ENCODE measurements around the gene CEP126. TPM values are rescaled to one million over a fixed set of nuclear protein-coding genes. Genes with fewer than 3 reads are reported as not detected.
"Not testable (repeated sequence)": the region's sequence is repeated elsewhere in the genome, so short reads cannot be mapped to it uniquely, and the experiment has no call there.

The CEP126 gene
- total RNA-seq, 1 donor from 2014 or later = 6.5 TPM

- DNase-seq (ENCODE audit: low spot score) = no peak
These were observed 16.9 kb downstream of the CEP126 start for GRCh38 chr11:101931692-101932091.

DNA sequence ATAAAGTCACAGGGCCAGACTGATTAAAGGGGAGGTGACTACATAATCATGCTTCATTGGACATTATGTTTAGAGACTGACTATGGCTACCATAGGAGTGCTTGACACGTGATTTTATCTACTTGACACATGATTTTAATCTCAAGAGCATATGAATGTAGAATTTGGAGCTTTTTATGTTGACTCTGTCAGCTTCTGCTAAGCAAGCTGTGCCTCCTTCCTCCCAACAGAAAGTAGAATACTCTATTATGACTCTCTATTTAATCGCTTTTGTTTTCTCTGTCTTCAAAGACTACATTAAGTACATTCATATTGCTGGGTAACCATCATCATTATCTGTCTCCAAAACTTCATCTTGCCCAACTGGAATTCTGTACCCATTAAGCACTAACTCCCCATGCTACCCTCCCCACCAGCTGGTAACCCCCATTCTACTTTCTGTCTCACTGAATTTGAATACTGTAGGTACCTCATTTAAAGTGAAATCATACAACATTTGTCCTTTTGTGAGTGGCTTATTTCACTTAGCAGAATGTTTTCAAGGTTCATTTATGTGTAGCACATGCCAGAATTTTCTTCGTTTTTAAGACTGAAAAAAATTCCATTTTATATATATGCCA is 26.2 kb downstream of the CEP126 start:
- DNase-seq (ENCODE audit: low spot score) = no peak

GRCh38 chr11:101944923-101945322 is 30.1 kb downstream of the CEP126 start:
- no peak for DNase-seq (ENCODE audit: low spot score)

DNA sequence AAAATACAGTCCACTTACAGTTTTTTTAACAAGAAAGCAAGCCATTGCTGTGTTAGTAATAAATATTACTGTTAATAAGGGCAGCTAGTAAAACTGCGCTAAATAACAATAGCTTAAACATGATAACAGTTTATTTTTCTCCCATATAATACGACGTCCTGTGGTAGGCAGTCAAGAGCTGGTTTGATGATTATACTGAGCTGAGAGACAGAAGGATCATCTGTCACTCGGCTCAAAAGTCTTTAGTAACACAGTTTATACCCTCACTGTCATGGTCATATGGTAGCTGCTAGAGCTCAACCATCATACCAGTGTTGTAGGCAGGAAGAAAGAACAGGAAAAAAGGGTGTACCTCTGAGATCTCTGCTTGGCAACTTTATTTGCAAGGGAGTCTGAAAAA is 30.6 kb downstream of the CEP126 start:
- DNase-seq (ENCODE audit: low spot score) = no peak

- DNase-seq (ENCODE audit: low spot score) = no peak
These were observed 34.9 kb downstream of the CEP126 start for GRCh38 chr11:101949680-101950220.

DNA sequence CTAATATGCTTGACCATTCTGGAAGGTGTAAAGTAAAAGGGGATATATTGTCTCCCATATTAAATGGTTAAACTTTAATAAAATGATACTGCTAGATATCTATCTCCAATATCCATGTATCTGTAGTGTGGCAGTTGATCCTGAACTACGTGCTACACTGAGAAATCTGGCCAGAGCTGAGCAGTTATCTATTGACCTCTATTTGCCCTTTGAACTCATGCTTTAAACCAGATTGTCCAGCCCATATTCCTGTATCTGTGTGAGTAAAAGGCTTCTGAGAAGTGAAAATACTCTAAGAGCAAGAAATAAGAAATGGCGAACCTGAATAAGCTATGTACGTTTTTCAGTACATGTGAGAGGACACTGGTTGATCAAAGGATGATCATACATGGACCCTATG is 40.5 kb downstream of the CEP126 start:
- no peak for DNase-seq (ENCODE audit: low spot score)

GRCh38 chr11:101955701-101956100 is 40.9 kb downstream of the CEP126 start:
- DNase-seq (ENCODE audit: low spot score) = no peak

DNA sequence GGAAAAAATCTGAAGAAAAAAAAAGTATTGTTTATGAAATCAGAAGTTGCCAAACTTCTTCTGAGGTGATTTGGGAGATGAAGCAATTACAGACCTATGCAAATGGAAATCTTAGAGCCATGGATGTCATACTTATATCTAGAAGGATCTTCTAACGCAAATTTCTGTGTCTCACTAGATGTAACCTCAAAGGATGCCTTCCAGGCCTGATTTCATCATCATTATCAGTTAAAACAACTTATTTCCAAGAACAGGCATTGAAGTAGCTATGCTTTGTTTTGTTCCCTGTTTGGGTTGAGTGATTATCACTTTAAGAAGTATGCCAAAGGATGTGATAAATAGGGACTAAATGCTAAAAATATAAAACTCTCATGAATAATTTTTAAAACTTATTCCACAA is 45.4 kb downstream of the CEP126 start:
- DNase-seq (ENCODE audit: low spot score) = no peak

DNA sequence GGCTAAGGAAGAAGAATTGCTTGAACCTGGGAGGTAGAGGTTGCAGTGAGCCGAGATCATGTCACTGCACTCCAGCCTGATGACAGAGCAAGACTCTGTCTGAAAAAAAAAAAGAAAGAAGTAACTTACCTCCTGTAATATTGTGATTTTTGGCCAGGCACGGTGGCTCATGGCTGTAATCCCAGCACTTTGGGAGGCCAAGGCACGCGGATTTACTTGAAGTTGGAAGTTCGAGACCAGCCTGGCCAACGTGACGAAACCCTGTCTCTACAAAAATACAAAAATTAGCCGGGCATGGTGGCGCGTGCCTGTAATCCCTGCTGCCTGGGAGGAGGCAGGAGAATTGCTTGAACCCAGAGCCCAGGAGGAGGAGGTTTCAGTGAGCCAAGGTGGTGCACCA is 49.4 kb downstream of the CEP126 start:
- not testable (repeated sequence) for DNase-seq (ENCODE audit: low spot score)

GRCh38 chr11:101974255-101974654 is 59.4 kb downstream of the CEP126 start:
- no peak for DNase-seq (ENCODE audit: low spot score)

DNA sequence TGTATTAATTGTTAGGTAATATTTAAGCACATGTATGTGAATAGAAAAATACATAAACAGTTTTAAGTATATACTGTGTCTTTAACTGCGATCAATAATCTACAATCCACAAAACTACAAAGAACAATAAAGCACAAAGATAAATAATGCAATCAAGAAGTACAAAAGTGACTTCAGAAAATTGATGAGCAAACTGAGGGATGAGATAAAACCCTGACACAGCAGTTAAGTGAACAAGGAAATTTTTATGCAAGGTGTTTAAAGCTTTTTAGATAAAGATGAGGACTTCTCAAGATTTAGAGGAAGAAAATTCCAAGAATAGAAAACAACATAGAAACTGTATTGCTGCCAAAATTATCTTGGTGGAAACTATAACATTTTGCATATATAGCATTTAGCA is 60.0 kb downstream of the CEP126 start:
- no peak for DNase-seq (ENCODE audit: low spot score)

DNA sequence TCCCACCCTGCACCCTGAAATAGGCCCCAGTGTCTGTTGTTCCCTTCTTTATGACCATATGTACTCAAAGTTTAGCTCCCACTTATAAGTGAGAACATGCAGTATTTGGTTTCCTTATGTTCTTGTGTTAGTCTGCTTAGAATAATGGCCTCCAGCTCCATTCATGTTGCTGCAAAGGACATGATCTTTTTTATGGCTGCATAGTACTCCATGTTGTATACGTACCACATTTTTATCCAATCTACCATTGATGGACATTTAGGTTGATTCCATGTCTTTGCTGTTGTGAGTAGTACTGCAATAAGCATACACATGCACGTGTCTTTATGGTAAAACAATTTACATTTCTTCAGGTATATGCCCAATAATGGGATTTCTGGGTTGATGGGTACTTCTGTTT is 60.9 kb downstream of the CEP126 start:
- DNase-seq (ENCODE audit: low spot score) = no peak

DNA sequence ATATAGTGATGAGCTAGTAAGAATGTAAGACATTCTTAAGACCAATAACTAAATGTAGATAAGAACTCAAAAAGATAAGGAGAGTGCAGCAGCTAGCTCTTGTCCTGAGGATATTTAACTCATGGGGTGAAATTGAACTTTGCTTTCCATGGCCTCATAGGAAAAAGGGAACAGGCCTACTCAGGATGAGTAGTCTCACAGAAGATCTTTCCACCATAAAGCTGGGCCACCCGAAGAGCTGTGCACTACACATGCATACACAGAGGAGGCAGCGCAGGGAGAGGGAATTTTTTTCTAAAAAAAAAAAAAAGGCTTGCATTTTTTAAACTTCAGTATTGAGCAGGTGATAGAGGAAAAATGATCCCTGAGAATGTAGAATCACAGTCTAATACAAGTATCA is 72.6 kb downstream of the CEP126 start:
- no peak for DNase-seq (ENCODE audit: low spot score)

- no peak for DNase-seq (ENCODE audit: low spot score)
These were observed 78.4 kb downstream of the CEP126 start for GRCh38 chr11:101993172-101993571.

DNA sequence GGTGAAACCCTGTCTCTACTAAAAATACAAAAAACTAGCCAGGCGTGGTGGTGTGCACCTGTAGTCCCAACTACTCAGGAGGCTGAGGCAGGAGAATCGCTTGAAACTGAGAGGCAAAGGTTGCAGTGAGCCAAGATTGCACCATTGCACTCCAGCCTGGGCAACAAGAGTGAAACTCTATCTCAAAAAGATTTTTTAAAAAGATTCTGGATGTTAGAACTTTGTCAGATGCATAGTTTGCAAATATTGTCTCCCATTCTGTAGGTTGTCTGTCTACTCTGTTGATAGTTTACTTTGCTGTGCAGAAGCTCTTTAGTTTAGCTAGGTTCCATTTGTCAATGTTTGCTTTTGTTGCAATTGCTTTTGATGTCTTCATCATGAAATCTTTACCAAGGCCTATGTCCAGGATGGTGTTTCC is 79.3 kb downstream of the CEP126 start:
- not testable (repeated sequence) for DNase-seq (ENCODE audit: low spot score)

GRCh38 chr11:101996111-101996510 is 81.3 kb downstream of the CEP126 start:
- DNase-seq (ENCODE audit: low spot score) = no peak

DNA sequence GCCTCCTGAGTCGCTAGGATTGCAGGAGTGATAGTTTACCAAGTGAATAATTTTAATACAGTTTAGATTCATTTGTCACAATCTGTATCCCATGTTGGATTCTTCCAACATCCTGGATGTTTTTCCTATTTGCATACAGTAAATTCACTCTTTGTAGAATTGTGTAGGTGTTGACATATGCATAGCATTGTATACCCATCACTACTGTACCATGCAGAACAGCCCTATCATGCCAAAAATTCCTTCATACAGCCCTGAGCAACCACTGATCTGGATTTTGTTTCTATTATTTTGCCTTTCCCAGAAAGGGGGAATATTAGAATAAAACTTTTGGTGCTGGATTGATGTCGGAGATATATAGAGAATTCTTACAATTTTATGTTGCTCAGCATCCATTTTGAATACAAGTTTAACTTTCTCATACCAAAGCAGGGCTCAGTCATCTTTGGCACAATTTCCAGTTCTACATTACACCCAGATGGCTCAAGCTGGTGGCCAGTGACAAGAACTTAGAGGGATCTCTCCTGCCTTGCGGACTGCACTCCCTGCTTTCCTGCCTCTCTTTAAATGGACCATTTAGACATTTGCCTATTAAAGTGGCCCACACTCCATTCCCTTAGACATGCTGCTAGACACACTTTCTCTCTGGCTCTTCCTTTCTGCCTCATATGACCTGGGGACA is 87.0 kb downstream of the CEP126 start:
- no peak for DNase-seq (ENCODE audit: low spot score)

GRCh38 chr11:102004220-102004619 is 89.4 kb downstream of the CEP126 start:
- DNase-seq (ENCODE audit: low spot score) = no peak

DNA sequence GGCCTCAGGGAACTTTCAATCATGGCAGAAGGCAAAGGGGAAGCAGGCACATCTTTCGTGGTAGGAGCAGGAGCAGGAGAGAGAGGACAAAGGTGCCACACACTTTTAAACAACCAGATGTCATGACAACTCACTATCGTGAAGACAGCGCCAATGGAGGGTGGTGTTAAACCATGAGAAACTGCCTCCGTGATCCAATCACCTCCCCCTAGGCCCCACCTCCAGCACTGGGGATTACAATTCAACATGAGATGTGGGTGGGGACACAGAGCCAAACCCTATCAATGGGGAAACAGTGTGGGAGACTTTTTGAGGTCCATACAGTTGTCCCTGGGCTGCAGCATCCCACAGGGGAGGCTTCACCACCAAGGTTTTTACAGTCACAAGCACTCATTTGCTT is 90.5 kb downstream of the CEP126 start:
- no peak for DNase-seq (ENCODE audit: low spot score)

DNA sequence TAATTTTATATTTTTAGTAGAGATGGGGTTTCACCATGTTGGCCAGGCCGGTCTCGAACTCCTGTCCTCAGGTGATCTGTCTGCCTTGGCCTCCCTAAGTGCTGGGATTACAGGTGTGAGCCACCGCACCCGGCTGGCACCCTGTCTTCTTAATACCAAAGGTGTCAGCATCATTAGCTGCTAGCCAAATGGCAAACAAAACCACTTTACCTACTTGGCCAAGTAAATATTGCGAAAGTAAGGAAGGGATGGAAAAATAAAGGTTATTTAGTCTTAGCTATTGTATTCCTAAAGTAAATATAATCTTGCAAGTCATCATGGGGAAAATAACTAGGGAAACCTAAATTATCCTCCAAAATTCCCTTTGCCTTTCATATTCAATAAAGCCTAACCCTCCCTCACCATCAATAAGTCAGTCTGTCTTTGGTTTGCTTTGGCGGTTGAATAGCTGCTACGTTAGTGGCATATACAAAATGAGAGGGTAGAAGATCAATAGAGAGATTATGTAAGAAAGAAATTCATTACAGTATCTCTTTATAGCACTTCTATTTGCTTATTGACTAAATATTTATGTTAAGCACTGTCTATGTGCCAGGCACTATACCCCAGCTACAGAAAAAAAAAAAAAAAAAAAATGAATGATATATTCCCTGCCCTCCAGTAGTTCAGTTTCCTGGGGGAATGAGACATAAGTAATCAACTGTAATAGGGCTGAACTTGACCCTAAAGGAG is 92.2 kb downstream of the CEP126 start:
- DNase-seq (ENCODE audit: low spot score) = no peak

DNA sequence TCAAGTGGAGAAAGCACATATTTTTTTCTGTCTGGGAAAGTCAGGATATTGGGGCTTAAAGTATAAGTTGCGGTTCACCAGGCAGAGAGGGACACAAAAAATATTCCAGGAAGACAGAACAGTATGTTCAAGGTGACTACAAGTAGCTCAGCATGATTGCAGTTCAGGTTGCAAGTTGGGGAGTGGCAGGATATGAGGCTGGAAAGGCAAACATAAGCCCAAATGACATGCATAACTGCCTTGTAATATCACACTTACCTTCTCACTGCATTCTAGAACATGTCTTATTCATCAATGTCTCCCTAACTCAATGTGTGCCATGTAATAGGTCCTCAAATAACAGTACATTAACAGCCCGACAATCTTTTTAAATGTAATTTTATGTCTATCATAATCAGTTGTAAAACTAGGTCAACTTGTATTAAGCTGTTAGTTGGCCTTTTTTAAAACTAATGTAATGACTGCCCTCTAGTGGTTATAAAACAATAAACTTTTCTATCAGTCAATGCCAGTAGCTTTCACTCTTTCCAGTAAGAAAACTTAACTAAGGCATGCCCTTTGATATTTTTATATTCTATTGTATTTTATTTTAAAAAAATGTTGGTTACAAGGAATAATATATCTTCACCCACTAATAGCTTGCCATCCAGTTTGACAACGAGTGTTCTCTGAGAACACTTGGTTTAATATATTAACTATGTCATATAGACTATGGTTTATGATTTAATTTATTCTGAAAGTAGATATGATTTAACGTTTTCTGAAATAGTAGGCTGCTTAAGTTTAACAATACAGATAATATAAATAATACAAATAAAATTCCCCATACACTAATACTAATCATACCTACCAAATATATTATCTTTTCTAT is 93.0 kb downstream of the CEP126 start:
- no peak for DNase-seq (ENCODE audit: low spot score)
